ENCODE results near the gene TMOD4.

DNA sequence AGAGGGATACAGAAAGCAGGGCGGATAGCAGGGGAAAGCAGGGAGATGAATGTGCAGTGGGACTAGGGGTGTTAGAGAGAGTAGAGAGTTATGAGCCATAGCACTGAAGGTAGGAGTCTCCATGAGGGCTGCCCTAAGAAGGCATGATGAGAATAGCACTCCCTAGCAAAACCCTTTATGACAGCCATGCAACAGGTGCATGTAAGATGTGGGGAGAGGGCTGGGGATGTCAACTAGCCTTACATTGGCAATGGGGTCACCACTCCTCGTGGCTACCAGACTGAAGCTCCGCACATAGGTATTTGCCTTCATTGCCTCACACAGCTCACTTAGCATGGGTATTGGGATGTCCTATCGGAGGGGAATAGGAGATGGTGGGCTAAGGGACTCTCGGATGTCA is 4.6 kb downstream of the TMOD4 start:
- TF ChIP-seq, protein P1, sequence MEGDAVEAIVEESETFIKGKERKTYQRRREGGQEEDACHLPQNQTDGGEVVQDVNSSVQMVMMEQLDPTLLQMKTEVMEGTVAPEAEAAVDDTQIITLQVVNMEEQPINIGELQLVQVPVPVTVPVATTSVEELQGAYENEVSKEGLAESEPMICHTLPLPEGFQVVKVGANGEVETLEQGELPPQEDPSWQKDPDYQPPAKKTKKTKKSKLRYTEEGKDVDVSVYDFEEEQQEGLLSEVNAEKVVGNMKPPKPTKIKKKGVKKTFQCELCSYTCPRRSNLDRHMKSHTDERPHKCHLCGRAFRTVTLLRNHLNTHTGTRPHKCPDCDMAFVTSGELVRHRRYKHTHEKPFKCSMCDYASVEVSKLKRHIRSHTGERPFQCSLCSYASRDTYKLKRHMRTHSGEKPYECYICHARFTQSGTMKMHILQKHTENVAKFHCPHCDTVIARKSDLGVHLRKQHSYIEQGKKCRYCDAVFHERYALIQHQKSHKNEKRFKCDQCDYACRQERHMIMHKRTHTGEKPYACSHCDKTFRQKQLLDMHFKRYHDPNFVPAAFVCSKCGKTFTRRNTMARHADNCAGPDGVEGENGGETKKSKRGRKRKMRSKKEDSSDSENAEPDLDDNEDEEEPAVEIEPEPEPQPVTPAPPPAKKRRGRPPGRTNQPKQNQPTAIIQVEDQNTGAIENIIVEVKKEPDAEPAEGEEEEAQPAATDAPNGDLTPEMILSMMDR (IDR thresholded peaks at IDR 0.05), result no peak
- TF ChIP-seq POLR2A (IDR thresholded peaks at IDR 0.05), result no peak

Measured in body of pancreas (tissue), 4 donors.